IPS-NIHi7 (cell line): ENCODE measurements around the gene FADS3.
A peak's percentile ranks its signal among the peaks of the same experiment; 100 is the strongest.
"Not testable (repeated sequence)": the region's sequence is repeated elsewhere in the genome, so short reads cannot be mapped to it uniquely, and the experiment has no call there.

Experiments used
- DNase-seq: peaks from one replicate; pipeline ENCODE4 v3.0.0; 2012; ENCODE audit warnings: mixed read lengths; ENCODE audit errors: extremely low spot score

The FADS3 gene

DNA sequence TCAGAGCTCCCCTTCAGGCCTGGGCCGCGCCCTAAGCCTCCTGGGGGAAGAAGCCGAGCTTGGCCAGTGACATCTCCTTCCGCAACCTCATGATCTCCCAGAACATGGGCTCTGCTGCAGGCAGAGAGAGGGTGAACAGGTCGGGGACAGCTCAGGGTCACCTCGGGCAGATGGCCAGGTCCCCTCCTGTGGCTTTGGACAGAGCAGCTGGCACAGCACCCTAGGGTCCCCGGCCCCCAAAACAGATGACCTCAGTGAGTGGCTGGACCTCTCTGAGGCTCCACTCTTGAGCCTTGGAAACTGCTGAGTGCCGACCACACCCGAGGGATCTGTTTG, 6.9 kb upstream of the FADS3 start:
- no peak for DNase-seq

DNA sequence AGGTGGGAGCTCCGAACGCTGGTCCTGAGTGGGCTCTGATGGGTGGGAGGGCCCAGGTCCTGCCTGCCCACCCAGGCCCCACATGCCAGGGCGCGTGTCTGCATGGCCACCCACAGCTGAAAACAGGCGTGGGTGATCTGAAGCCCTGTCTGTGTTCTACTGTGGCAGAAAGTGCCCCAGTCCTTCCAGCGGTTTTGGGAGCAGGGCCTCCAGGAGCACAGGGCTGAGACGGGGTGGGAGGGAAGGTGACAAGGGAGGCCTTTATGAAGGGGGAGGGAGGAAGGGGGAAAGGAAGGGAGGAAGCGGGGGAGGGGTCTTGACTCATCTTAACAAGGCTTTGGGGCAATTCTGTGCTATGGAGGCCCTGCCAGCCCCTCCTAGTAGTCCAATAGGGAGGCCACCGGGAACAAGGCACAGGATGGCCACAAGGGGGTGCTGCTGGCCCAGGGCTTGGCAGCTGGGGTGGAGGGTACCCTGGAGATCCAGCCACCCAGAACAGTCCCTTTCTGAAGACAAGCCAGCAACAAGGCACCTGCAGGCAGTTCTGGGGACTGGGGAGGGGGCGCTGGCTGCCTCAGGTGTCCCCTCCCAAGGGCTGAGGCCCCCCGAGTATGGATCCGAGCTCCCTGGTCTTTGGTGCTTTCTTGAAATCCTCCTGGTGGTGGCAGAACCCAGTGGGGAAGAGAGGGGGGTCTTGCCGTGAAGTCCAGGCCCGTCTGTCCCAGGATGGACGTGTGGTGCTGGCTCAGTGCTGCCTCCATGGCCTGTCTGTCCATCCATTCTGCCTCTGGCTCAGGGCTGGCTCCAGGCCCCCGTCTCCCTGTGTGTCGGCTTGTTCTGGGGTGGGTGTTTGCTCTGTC, 6.3 kb upstream of the FADS3 start:
- peak; percentile 93 for DNase-seq

DNA sequence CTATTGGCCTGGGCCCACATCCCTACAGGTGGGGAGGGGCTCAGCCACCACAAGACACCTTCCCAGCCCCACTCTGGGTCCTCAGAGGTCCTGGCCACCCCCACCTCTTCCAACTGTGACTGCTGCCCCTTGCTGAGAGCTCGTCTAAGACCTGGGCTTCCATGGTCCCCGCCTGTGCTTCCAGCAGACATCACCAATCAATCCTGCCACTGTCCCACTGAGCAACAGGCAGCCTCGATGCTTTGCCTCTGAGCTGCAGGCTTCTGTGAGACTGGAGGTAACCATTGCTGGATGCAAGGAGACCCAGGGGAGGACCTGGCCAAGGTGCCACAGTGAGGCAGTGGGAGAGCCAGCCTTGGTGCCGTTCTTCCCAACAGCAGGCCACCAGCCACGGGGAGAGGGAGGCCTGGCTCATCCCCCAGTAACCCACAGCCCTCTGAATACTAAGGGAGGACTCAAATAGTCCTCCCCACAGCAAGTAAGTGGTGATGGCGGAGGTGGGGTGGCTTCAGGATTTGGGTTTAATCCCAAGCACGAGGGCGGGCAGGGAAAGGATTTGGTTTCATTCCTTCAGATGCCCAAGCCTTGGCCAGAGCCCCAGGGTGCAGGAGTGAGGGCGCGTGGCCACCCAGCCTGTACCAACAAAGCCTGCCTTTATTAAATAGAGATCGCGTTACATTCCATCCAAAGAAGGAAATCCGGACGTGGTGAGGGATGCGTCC, 5.5 kb upstream of the FADS3 start:
- no peak for DNase-seq

DNA sequence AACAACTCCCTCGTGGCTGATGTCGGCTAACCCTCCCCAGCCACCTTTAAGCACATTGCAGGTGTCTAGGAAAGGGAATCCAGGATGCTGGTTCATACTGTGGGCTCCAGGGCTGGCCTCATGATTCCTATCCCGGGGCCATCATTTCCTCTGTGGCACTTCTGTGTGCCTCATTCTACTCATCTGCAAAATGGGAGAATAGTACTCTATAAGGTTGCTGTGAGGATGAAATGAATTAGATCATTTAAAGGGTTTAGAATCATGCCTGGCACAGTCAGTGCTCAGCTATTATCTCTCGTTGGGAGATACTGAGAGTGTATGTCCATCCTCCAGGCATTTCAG, 4.3 kb upstream of the FADS3 start:
- no peak for DNase-seq

DNA sequence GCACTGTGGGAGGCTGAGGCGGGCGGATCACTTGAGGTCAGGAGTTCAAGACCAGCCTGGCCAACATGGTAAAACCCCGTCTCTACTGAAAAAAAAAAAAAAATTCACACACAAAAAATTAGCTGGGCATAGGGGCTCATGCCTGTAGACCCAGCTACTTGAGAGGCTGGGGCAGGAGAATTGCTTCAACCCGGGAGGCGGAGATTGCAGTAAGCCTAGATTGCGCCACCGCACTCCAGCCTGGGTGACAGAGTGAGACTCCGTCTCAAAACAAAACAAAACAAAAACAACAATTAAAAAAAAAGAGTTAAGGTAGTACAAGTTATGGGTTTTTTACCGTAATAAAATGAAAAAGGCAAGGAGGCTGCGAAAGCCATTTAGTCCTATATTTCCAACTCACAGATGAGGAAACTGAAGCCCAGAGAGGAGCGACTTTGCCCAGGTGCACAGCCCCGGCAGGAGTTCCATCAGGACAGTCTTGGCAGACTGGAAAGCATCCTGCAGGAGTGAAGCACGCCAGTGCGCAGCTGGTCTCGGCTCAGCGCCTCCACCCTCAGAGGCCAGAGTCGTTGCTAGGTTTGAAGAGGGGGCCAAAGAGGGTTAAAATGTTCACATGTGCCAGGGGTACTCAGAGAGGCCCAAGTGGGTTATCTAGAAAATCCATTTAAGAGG, 3.8 kb upstream of the FADS3 start:
- no peak for DNase-seq

DNA sequence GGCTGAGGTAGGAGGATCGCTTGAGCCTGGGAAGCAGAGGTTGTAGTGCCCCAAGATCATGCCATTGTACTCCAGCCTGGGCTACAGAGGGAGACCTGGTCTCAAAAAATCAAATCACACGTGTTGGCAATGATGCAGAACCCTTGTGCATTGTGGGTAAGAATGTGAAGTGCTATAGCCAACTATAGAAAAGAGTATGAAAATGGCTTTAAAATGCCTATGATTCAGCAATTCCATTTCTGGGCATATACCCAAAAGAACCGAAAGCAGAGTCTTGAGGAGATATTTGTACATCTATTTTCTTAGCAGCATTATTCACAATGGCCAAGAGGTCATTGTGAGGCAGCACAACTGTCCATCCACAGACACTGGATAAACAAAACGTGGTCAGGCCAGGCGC, 2.6 kb upstream of the FADS3 start:
- no peak for DNase-seq

DNA sequence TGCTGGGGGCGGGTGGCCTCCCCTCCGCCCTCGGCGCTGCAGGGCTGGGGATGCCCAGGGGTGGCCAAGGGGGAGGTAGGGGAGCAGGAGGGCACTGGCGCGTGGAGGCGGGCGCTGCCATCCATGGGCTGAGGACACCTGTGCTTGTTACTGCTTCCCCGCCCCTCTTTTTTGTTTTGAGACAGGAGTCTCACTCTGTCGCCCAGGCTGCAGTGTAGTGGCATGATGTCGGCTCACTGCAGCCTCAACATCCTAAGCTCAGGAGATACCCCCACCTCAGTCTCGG, 683 bp upstream of the FADS3 start:
- DNase-seq: no peak

DNA sequence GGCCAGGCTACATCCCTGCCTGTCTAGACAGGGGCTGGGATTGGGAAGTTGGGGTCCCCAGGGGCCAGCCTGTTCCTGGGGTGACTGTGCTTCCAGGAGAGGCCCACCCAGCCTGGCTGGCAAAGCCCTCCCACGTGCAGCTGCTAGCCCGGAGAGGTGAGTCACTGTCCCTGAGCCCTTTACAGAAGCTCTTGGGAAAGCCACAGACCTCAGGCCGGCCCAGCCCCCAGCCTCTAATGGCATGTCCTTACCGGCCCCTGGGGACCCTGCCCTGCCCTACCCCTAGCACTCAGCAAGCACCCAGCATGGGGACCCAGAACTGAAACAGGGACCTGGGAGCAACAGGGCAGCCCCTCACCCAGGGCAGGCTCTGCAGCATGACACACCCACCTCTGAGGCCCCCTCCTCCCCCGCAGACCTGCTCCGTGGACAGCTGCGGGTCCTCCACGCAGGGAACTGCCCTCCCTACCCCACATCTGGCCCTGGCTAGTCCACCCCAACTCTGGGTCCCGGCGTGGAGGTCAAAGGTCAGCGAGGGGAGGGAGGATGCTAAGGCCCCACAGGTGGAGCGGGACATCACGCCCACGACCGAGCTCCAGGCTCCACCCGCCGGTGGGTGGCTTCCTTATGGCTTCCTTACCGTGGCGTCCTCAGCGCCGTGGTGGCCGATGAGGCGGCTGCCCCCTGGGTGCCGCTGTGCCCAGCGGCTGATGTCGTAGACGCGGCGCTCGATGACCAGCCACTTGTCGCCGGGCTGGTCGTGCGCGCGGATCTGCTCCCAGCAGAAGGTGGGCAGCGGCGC, 615 bp downstream of the FADS3 start:
- peak; percentile 61 for DNase-seq

DNA sequence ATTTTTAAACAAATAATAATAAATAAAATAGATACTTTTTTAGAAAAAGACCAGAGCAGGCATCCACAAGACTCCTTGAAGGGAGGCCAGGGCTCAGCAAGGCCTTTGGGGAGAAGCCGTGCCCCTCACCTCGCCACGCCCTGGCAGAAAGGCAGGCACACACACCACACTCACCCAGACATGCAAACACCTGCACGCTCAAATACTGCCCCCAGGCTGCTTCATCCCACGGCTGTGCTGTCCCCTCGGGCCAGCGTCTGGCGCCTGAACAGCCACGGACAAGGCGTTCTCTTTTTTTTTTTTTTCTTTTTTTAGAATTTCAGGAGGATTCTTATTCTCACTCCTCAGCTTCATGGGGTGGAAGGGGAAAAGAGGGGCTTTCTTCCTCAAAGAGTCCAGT, 1.5 kb downstream of the FADS3 start:
- no peak for DNase-seq

DNA sequence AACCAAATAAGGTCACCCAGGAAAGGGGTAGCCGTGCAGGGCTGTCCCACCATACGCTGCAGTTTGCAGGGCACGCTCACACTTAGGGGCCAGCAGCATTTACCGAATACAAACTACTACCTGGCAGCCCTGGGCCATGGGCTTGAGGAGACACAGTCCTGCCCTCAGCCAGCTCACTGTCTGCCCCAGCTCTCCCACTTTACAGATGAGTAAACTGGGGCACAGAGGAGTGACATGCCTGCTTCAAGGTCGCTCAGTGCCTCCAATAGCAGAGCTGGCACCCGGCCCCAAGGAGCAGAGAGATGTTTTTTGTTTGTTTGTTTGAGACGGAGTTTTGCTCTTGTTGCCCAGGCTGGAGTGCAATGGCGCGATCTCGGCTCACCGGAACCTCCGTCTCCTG, 2.8 kb downstream of the FADS3 start:
- no peak for DNase-seq

DNA sequence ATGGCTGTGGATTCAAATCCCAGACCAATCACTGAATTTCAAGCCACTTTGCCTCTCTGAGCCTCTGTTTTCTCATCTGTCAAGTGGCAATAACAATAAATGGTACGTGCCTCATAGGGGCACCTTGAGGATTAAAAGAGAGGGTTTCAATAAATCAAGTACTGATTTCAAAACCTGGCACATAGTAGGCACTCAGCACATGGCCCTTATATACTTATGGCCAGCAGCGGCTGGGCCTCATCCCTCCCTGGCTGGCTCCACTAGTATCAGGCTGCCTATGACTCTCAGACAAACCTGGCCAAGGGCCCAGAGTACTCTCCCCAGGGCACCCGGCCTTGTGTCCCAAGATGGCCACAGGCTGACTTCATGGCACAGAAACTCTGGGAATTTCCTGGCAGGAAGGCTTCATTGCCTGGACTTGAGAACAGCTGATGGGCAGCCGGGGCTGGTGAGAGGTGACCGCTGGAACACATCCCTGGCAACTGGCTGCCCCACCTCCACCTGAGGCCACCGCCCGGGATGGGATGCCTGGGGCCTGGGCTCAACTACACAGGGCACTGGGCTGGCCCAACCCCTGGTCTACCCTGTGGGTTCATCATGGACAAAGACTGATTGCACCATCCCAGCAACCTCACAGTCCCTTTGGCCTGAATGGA, 3.4 kb downstream of the FADS3 start:
- no peak for DNase-seq

DNA sequence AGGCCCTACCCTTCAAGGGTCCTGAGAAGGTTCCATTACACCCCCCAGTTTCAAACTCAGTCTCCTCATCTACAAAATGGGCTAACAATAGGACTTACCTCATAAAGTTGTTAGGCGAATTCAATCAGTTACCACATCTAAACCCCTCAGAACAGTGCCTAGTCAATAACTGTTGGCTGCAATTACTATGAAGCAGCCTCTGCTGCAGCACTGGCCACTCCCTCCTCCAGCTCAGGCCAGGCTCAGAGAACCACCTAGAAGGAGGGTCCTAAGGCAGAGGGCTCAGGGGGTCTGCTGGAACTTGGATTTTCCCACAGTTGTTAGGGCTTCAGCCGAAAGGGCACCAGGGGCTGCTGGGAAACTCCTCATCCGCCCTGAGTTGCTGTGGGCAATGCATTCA, 4.7 kb downstream of the FADS3 start:
- no peak for DNase-seq

DNA sequence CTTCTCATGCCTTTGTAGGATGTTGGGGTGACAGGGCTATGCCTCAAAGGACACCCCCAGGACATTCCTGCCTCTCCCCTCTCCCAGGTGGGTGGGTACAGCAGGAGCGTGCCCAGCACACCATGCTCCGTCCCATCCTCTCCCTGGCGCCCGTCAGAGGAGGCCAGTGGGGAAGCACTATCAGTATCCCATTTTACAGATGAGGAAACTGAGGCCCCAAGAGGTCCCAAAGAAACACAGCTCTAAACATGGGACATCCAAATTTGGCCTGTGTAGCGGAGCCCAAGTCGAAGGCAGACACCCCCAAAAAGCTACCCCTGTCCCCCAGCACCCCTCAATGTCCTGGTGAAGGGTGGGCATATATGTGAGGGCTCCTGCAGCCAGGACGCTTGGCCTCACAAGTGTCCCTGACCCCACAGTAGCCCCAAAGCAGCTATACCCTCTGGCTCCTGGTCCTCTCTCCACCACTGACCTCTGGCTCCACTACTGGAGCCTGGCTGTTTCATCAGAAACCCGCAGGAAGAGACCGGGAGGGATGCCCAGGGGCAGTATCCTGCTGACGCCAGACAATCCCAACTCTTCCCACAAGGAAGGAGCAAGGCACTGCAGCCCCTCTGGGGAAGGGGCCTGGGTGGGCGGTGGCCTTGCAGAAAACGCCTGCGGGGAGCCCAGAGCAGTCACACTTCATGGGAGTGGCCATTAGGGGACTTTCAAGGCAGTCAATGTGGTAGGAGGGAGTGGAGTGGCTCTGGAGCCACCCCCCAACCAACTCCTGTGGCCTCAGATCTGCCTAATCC, 5.4 kb downstream of the FADS3 start:
- no peak for DNase-seq

DNA sequence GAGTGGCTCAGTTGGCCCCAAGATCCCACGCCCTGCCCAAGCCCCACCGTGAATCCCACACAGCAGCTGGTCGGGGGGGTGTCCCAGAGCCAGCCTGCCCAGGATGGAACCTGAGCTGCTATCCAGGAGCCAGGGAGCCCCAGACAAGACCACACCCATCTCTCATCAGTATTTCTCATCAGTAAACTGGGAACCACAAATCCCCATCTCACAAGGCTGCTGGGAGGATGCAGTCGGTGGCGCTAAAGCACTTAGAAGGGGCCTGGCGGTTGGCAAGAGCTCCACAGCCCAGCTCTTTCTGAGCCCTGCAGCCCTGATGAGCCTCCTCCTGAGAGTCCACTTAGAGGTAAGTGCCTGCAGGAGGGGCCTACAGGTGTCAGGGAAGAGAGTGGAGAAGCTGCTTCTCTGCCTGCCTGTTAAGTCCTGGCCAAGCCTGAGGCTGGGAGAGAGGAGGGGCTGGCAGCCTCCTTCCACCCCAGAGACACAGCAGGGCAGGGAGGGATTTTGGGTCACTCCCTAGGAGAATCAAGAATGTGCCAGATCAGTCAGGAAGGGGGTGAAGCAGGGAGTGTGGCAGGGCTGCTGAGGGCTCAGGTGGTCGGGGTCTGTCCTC, 6.1 kb downstream of the FADS3 start:
- DNase-seq: no peak

DNA sequence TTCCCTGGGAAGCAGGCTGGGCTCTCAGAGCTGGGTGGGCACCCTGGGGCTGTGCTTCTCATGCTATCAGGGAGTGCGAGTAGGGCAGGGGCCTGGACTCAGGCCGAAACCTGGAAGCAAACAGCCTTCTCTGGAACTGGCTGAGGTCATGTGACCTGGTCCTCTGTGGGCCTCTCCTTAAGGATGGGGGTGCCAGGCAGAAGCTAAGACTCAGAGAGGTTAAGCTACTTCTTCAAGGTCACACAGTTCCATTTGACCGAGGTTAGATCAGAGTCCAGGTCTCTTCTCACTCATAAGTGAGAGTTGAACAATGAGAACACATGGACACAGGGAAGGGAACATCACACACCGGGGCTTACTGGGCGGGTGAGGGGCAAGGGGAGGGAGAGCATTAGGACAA, 7.4 kb downstream of the FADS3 start:
- no peak for DNase-seq

DNA sequence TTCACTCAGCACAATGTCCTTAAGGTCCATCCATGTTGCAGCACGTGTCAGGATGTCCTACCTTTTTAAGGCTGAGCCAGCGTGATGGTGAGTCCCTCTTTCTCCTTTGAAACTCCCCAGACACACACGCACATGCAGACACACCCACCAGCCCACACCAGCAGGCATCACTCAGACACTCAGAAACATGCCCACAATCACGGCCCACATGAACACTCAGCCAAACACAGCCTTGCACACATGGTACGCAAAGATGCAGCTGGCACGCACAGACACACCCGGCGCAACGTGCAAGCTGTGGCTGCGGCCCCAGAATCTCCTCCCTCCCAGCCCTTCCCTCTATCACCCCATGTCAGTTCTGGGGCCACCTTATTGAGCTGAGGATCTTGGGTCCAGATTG, 8.0 kb downstream of the FADS3 start:
- DNase-seq: no peak

DNA sequence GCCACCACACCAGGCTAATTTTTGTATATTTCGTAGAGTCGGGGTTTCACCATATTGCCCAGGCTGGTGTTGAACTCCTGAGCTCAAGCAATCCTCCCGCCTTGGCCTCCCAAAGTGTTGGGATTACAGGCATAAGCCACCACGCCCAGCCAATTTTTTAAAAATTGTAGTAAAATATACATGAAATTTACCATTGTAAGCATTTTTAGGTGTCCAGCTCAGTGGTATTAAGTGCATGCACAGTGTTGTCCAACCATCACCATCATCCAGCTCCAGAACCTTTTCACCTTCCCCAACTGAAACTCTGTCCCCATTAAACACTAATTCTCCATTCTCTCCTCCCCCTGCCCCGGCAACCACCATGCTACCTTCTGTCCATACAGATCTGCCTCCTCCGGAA, 8.5 kb downstream of the FADS3 start:
- DNase-seq: no peak

DNA sequence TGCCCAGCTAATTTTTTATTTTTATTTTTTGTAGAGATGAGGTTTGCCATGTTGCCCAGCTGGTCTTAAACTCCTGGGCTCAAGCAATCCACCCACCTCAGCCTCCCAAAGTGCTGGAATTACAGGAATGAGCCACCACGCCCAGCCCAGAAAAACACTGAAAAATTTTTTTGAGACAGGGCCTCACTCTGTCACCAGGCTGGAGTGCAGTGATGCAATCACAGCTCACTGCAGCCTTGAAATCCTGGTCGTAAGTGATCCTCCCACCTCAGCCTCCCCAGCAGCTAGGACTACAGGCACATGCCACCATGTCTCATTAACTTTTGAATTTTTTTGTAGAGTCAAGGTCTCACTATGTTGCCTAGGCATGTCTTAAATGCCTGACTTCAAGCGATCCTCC, 9.1 kb downstream of the FADS3 start:
- DNase-seq: not testable (repeated sequence)

DNA sequence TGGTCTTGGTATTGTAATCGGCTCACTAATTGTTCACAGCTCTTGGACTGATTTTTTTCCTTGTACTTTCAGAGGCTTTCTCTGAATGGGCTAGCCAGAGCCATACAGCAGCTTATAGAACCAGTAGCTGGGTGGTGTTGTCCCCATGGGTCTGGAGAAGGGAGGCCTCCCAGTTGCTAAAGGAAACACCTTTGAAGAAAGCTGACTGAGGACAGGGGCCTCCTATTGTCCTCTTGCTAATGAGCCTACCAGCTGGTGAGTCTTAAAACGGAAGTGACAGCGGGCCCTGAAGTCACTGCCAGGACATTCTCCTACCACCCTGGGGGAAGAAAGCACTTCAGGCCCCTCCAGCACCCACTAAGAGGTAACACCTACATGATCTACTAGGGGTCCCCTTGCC, 9.9 kb downstream of the FADS3 start:
- DNase-seq: peak; percentile 60

DNA sequence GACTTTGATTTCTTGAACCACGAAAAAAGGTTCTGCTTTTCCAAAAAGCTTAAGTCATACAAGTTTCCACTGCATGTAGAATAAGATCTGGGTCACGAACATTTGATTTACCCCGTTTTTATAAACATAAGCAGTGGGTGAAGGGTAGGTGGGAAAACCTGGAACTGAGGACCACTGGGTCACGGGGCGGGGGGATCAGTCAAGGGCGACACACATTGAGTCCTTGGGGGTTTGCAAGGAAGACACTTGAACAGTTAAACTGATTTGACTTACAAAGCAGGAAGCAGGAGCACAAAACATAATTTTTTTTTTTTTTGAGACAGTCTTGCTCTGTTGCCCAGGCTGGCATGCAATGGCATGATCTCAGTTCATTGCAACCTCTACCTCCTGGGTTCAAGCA, 10.9 kb downstream of the FADS3 start:
- DNase-seq: no peak

DNA sequence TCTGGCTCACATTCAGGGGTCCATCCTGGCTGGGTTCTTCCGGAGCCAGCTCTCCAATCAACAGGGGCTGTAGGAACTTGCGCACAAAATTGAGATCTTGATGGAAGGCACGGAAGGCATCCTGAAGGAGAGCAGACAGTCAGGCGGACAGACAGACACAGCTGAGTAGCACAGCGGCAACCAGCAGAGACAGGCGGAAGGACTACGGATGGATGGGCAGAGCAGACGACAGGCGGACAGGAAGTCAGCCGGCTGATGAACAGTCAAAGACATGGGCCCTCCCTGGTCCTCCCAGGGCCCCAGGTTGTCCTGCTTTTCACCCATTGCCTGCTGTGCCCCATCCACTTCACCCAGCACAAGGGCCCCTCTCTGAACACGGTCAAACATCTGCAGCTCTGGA, 11.3 kb downstream of the FADS3 start:
- no peak for DNase-seq
